ENCODE measurements around the gene TICAM1. TPM values are rescaled to one million over a fixed set of nuclear protein-coding genes. Genes with fewer than 3 reads are reported as not detected.

TICAM1 gene
- total and polyA plus RNA-seq, 2 of the 13 experiments (the other 11 are each of a cell fraction or from before 2014, with no cell fraction given): 0.33 to 0.95 TPM

DNA sequence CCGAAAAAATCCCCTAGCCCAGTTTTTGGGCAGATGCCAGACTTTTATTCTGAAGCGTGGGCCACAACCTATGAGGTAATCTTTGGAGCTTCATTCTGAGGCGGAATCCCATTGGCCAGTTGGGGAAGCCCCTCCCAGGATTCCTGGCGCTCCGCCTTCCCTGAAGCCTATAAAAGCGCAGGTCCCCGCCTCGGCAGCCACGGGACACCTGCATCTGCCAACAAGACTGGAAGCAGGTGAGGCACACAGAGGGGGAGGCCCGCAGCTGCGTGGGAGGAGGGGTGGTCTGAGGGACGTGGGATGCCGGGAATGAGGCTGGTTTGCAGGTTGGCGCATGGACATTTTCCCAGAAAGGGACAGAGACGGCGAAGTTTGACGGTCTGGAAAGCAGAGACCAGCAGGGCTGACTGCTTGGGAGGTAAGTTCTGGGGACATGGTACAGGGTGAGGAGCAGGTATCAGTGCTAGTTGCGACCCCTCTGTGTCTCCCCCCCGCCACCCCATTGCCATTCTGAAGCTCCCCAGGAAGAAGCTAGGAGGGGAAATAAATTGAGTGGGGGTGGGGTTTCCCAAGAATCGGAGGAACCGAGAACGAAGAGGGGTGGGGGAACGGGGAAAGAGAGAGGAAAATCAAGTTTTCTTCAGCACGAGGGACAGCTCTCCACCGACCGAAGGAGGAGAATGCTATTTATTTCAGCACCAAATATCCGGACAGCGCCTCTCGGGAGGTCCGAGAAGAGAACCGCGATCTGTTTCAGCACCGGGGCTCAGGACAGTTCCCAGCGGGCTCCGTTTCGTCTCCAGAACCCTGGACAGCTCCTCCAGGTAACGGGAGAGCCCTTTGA lies 62.4 kb downstream of the TICAM1 start (continued):
- TF ChIP-seq, protein P1, sequence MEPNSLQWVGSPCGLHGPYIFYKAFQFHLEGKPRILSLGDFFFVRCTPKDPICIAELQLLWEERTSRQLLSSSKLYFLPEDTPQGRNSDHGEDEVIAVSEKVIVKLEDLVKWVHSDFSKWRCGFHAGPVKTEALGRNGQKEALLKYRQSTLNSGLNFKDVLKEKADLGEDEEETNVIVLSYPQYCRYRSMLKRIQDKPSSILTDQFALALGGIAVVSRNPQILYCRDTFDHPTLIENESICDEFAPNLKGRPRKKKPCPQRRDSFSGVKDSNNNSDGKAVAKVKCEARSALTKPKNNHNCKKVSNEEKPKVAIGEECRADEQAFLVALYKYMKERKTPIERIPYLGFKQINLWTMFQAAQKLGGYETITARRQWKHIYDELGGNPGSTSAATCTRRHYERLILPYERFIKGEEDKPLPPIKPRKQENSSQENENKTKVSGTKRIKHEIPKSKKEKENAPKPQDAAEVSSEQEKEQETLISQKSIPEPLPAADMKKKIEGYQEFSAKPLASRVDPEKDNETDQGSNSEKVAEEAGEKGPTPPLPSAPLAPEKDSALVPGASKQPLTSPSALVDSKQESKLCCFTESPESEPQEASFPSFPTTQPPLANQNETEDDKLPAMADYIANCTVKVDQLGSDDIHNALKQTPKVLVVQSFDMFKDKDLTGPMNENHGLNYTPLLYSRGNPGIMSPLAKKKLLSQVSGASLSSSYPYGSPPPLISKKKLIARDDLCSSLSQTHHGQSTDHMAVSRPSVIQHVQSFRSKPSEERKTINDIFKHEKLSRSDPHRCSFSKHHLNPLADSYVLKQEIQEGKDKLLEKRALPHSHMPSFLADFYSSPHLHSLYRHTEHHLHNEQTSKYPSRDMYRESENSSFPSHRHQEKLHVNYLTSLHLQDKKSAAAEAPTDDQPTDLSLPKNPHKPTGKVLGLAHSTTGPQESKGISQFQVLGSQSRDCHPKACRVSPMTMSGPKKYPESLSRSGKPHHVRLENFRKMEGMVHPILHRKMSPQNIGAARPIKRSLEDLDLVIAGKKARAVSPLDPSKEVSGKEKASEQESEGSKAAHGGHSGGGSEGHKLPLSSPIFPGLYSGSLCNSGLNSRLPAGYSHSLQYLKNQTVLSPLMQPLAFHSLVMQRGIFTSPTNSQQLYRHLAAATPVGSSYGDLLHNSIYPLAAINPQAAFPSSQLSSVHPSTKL (CRISPR knock-in tag; IDR thresholded peaks at IDR 0.05): peak; percentile 99
- TF ChIP-seq HIVEP1 (CRISPR knock-in tag; IDR thresholded peaks at IDR 0.05): peak; percentile 99
- TF ChIP-seq RFX5 (IDR thresholded peaks at IDR 0.05; ENCODE audit: low read depth, low read length): 0 out of 2 replicates have a peak, but pooled peaks have one; percentile 32
- TF ChIP-seq NCOA5 (CRISPR knock-in tag; IDR thresholded peaks at IDR 0.05): peak; percentile 99
- TF ChIP-seq ZNF607 (CRISPR knock-in tag; IDR thresholded peaks at IDR 0.05; ENCODE audit: borderline replicate concordance): peak; percentile 100
- TF ChIP-seq NFE2 (CRISPR knock-in tag; IDR thresholded peaks at IDR 0.05): peak; percentile 98
- peak; percentile 97 for TF ChIP-seq TEAD3 (CRISPR knock-in tag; optimal IDR thresholded peaks at IDR 0.05; ENCODE audit: borderline replicate concordance)
- TF ChIP-seq, protein P2, sequence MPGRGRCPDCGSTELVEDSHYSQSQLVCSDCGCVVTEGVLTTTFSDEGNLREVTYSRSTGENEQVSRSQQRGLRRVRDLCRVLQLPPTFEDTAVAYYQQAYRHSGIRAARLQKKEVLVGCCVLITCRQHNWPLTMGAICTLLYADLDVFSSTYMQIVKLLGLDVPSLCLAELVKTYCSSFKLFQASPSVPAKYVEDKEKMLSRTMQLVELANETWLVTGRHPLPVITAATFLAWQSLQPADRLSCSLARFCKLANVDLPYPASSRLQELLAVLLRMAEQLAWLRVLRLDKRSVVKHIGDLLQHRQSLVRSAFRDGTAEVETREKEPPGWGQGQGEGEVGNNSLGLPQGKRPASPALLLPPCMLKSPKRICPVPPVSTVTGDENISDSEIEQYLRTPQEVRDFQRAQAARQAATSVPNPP (CRISPR knock-in tag; IDR thresholded peaks at IDR 0.05): peak; percentile 100
- TF ChIP-seq MATR3 (CRISPR knock-in tag; IDR thresholded peaks at IDR 0.05): no peak
- TF ChIP-seq ZSCAN22 (CRISPR knock-in tag; IDR thresholded peaks at IDR 0.05): peak; percentile 96
- TF ChIP-seq, protein P3, sequence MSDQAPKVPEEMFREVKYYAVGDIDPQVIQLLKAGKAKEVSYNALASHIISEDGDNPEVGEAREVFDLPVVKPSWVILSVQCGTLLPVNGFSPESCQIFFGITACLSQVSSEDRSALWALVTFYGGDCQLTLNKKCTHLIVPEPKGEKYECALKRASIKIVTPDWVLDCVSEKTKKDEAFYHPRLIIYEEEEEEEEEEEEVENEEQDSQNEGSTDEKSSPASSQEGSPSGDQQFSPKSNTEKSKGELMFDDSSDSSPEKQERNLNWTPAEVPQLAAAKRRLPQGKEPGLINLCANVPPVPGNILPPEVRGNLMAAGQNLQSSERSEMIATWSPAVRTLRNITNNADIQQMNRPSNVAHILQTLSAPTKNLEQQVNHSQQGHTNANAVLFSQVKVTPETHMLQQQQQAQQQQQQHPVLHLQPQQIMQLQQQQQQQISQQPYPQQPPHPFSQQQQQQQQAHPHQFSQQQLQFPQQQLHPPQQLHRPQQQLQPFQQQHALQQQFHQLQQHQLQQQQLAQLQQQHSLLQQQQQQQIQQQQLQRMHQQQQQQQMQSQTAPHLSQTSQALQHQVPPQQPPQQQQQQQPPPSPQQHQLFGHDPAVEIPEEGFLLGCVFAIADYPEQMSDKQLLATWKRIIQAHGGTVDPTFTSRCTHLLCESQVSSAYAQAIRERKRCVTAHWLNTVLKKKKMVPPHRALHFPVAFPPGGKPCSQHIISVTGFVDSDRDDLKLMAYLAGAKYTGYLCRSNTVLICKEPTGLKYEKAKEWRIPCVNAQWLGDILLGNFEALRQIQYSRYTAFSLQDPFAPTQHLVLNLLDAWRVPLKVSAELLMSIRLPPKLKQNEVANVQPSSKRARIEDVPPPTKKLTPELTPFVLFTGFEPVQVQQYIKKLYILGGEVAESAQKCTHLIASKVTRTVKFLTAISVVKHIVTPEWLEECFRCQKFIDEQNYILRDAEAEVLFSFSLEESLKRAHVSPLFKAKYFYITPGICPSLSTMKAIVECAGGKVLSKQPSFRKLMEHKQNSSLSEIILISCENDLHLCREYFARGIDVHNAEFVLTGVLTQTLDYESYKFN (CRISPR knock-in tag; conservative IDR thresholded peaks at IDR 0.05): peak; percentile 89
- TF ChIP-seq, protein P4, sequence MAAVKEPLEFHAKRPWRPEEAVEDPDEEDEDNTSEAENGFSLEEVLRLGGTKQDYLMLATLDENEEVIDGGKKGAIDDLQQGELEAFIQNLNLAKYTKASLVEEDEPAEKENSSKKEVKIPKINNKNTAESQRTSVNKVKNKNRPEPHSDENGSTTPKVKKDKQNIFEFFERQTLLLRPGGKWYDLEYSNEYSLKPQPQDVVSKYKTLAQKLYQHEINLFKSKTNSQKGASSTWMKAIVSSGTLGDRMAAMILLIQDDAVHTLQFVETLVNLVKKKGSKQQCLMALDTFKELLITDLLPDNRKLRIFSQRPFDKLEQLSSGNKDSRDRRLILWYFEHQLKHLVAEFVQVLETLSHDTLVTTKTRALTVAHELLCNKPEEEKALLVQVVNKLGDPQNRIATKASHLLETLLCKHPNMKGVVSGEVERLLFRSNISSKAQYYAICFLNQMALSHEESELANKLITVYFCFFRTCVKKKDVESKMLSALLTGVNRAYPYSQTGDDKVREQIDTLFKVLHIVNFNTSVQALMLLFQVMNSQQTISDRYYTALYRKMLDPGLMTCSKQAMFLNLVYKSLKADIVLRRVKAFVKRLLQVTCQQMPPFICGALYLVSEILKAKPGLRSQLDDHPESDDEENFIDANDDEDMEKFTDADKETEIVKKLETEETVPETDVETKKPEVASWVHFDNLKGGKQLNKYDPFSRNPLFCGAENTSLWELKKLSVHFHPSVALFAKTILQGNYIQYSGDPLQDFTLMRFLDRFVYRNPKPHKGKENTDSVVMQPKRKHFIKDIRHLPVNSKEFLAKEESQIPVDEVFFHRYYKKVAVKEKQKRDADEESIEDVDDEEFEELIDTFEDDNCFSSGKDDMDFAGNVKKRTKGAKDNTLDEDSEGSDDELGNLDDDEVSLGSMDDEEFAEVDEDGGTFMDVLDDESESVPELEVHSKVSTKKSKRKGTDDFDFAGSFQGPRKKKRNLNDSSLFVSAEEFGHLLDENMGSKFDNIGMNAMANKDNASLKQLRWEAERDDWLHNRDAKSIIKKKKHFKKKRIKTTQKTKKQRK (IDR thresholded peaks at IDR 0.05; ENCODE audit: low read length): no peak
- no peak for TF ChIP-seq ZNF207 (IDR thresholded peaks at IDR 0.05; ENCODE audit: borderline replicate concordance)
- TF ChIP-seq, protein P5, sequence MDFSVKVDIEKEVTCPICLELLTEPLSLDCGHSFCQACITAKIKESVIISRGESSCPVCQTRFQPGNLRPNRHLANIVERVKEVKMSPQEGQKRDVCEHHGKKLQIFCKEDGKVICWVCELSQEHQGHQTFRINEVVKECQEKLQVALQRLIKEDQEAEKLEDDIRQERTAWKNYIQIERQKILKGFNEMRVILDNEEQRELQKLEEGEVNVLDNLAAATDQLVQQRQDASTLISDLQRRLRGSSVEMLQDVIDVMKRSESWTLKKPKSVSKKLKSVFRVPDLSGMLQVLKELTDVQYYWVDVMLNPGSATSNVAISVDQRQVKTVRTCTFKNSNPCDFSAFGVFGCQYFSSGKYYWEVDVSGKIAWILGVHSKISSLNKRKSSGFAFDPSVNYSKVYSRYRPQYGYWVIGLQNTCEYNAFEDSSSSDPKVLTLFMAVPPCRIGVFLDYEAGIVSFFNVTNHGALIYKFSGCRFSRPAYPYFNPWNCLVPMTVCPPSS (IDR thresholded peaks at IDR 0.05): no peak
- TF ChIP-seq, protein P6, sequence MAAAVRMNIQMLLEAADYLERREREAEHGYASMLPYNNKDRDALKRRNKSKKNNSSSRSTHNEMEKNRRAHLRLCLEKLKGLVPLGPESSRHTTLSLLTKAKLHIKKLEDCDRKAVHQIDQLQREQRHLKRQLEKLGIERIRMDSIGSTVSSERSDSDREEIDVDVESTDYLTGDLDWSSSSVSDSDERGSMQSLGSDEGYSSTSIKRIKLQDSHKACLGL (CRISPR knock-in tag; IDR thresholded peaks at IDR 0.05): peak; percentile 100

Data from HepG2 (cell line).